OCI-LY7 (cell line): ENCODE results near the gene ABCA7. TPM values are rescaled to one million over a fixed set of nuclear protein-coding genes. Genes with fewer than 3 reads are reported as not detected.
A peak's percentile ranks its signal among the peaks of the same experiment; 100 is the strongest.

ENCODE experiments used
- BruUV-seq: library from RNA; stranded (reverse); fragments of 400-500 nt; replicated peaks from 2 replicates; lab custom pipeline; 2021; lab: Mats Ljungman, UMichigan
- CTCF ChIA-PET: fragments of 300-600 bp; sonication (Branson Sonifier 250); formaldehyde crosslinking; loops from one replicate; lab custom pipeline; 2022; ENCODE audit warnings: antibody characterized with exemption; ENCODE audit not compliant: unreplicated experiment; lab: Charles Lee
- POLR2A ChIA-PET: fragments of 300-600 bp; sonication (Branson Sonifier 250); formaldehyde crosslinking; loops from one replicate; lab custom pipeline; 2022; ENCODE audit warnings: antibody characterized with exemption; lab: Charles Lee
- DNase-seq: peaks from one replicate; pipeline ENCODE4 v3.0.0-alpha.2; 2015; ENCODE audit warnings: low spot score
- H2AFZ ChIP-seq: fragments of 200-600 bp; sonication (generic), shearing (Covaris generic); 2 replicates; pipeline ENCODE4 v1.6.1; 2014; ENCODE audit warnings: mild to moderate bottlenecking, antibody characterized with exemption, low read length, moderate library complexity
- H3K27ac ChIP-seq: fragments of 200-600 bp; sonication (generic); 2 replicates; pipeline ENCODE4 v1.5.1; 2014; ENCODE audit warnings: mixed run types, low read depth, mild to moderate bottlenecking, moderate library complexity, low read length, inconsistent platforms; ENCODE audit not compliant: poor library complexity, severe bottlenecking
- H3K36me3 ChIP-seq: fragments of 200-600 bp; sonication (generic); 2 replicates; pipeline ENCODE4 v1.6.1; 2014; ENCODE audit warnings: mild to moderate bottlenecking, antibody characterized with exemption, low read length, moderate library complexity, mixed read lengths; ENCODE audit not compliant: insufficient read depth
- H3K4me1 ChIP-seq: fragments of 200-600 bp; sonication (generic); 2 replicates; pipeline ENCODE4 v1.5.1; 2014; ENCODE audit warnings: mild to moderate bottlenecking, low read length; ENCODE audit not compliant: insufficient read depth, poor library complexity, severe bottlenecking
- H3K4me2 ChIP-seq: fragments of 200-600 bp; sonication (generic); 2 replicates; pipeline ENCODE4 v1.6.1; 2014; ENCODE audit warnings: mild to moderate bottlenecking, low read length
- H3K4me3 ChIP-seq: fragments of 200-600 bp; sonication (generic); 2 replicates; pipeline ENCODE4 v1.5.1; 2014; ENCODE audit warnings: mild to moderate bottlenecking, low read depth, low read length; ENCODE audit not compliant: poor library complexity, severe bottlenecking
- H3K79me2 ChIP-seq: fragments of 200-600 bp; sonication (generic); 2 replicates; pipeline ENCODE4 v1.6.1; 2016; ENCODE audit warnings: low read depth, mild to moderate bottlenecking, low read length, moderate library complexity, mixed read lengths; ENCODE audit not compliant: insufficient read depth
- H3K9me2 ChIP-seq: fragments of 200-600 bp; sonication (generic); 2 replicates; pipeline ENCODE4 v1.6.1; 2016; ENCODE audit warnings: mild to moderate bottlenecking, low read length, mixed read lengths; ENCODE audit not compliant: insufficient read depth
- H3K9me3 ChIP-seq: fragments of 200-600 bp; sonication (generic); 2 replicates; pipeline ENCODE4 v1.6.1; 2014; ENCODE audit warnings: mild to moderate bottlenecking, mixed run types, low read length, mixed read lengths
- H4K20me1 ChIP-seq: fragments of 200-600 bp; sonication (generic); 2 replicates; pipeline ENCODE4 v1.6.1; 2014; ENCODE audit warnings: mild to moderate bottlenecking, antibody characterized with exemption, low read length, moderate library complexity, mixed read lengths; ENCODE audit not compliant: insufficient read depth
- EZH2phosphoT487 ChIP-seq: fragments of 200-600 bp; sonication (generic); IDR thresholded peaks from 2 replicates; pipeline ENCODE4 v1.6.1; 2018; ENCODE audit warnings: low read depth, borderline replicate concordance, mild to moderate bottlenecking, mixed run types, antibody characterized with exemption, low read length, moderate library complexity, mixed read lengths
- intact Hi-C: fragments of 100-400 bp; cut with micrococcal nuclease; formaldehyde crosslinking; loops from one replicate; pipeline ENCODE4 v1.10.0; 2022; ENCODE audit not compliant: unreplicated experiment
- total RNA-seq, 2 experiments: library from RNA; depleted of rRNA in 1 of 2; stranded (reverse); fragments of >200 nt in 1 of 2; shearing (Covaris generic) in 1 of 2; gene quantifications; 2 replicates each; pipeline ENCODE4 v1.2.3, GENCODE V29; 2014 to 2022
- TF ChIP-seq, protein P1 (sequence below): fragments of 200-600 bp; sonication (generic); conservative IDR thresholded peaks from 2 replicates; pipeline ENCODE4 v1.5.1; 2014; ENCODE audit warnings: mild to moderate bottlenecking, antibody characterized with exemption, low read length, moderate library complexity, mixed read lengths

The ABCA7 gene
- total RNA-seq, 2 experiments from 2014 or later = 43.3 to 66.6 TPM

DNA sequence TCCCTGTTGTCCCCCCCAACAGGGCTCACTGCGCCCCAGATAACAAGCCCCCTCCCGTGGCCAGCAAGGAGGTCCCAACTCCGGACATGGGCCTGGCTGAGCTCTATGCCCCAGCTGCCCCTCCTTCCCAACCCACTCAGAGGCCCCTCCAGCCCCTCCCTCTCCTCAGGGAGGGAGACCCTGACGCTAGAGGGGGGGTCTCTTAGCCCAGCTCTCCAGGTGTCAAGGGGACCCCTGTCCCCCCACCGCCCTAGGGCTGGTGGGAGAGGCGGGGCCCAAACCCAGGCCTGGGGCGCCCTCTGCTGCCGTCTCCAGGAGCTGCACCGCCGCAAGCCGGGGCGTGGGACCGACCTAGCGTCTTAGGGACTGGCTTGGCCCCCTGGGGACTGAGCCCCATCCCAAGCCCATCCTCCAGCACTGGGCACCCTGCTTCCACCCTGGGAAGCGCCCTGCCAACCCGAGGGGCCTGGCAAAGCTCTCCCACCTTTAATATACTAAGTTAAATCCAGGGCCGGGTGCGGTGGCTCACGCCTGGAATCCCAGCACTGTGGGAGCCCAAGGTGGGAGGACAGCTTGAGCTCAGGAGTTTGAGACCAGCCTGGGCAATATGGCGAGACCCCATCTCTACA, 38.3 kb upstream of the ABCA7 start:
- Histone ChIP-seq H3K9me3 (no peaks in the 10 kb centered on the region), H3K4me3 (no peak overlapping the region), H3K9me2 (no peaks in the 10 kb centered on the region), H2AFZ (no peak overlapping the region), H3K36me3 (peaks cover 4% of the 10 kb centered on the region), H3K4me1 (no peaks in the 10 kb centered on the region), H3K27ac (no peak overlapping the region), H4K20me1 (no peaks in the 10 kb centered on the region), H3K79me2 (no peaks in the 10 kb centered on the region), H3K4me2 (no peak overlapping the region; the same call in 1 of the 2 replicates)
- DNase-seq = peak; percentile 64
- CTCF ChIA-PET = interaction anchor here (0.5 kb wide), 1 partner anchor 25 kb away, joined by 4 read pairs; no protein-coding TSS in a partner anchor
- no TSS peak for BruUV-seq
- intact Hi-C loops = loop anchor here (1.0 kb wide), 1 partner anchor 80 kb away; no protein-coding TSS in a partner anchor
- TF ChIP-seq EZH2phosphoT487 = no peak
- TF ChIP-seq, protein P1, sequence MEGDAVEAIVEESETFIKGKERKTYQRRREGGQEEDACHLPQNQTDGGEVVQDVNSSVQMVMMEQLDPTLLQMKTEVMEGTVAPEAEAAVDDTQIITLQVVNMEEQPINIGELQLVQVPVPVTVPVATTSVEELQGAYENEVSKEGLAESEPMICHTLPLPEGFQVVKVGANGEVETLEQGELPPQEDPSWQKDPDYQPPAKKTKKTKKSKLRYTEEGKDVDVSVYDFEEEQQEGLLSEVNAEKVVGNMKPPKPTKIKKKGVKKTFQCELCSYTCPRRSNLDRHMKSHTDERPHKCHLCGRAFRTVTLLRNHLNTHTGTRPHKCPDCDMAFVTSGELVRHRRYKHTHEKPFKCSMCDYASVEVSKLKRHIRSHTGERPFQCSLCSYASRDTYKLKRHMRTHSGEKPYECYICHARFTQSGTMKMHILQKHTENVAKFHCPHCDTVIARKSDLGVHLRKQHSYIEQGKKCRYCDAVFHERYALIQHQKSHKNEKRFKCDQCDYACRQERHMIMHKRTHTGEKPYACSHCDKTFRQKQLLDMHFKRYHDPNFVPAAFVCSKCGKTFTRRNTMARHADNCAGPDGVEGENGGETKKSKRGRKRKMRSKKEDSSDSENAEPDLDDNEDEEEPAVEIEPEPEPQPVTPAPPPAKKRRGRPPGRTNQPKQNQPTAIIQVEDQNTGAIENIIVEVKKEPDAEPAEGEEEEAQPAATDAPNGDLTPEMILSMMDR = peak; percentile 88
- POLR2A ChIA-PET = interaction anchor here (0.6 kb wide), 1 partner anchor 191 kb away, joined by 3 read pairs; no protein-coding TSS in a partner anchor

DNA sequence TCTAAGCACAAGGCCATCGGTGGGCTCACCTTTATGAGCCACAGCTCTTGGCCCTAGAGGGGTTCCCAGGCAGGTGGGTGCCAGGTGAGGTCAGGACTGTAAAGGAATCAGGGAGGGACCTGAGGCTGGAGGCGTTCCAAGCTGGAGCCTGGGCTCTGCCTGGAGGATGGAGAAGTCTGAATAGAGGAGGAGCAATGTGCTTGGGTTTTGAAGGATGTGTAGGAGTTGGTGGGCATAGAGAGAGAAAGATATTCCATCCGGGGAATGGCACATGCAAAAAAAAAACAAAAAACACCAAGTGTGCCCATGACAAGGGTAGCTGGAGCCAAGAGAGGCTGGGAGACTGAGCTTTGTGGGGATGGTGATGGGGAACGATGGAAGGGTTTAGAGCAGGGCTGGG, 37.3 kb upstream of the ABCA7 start:
- Histone ChIP-seq H3K79me2 (no peaks in the 10 kb centered on the region), H3K9me3 (no peaks in the 10 kb centered on the region), H3K4me3 (no peak overlapping the region), H3K9me2 (no peaks in the 10 kb centered on the region), H2AFZ (no peak overlapping the region), H4K20me1 (no peaks in the 10 kb centered on the region), H3K4me2 (no peak overlapping the region), H3K27ac (no peak overlapping the region), H3K36me3 (peaks cover 13% of the 10 kb centered on the region), H3K4me1 (no peaks in the 10 kb centered on the region)
- intact Hi-C loops = no loop called here
- DNase-seq = no peak
- BruUV-seq = no TSS peak
- TF ChIP-seq, protein P1 = no peak
- TF ChIP-seq EZH2phosphoT487 = no peak
- ChIA-PET CTCF (no interaction called here), POLR2A (interaction anchor here (0.5 to 0.7 kb wide), 2 partner anchors 15 to 238 kb away, joined by 3 read pairs; no protein-coding TSS in a partner anchor)

- Histone ChIP-seq H3K4me1 (no peaks in the 10 kb centered on the region), H3K79me2 (no peaks in the 10 kb centered on the region), H3K9me2 (no peaks in the 10 kb centered on the region), H4K20me1 (no peaks in the 10 kb centered on the region), H3K4me2 (no peak overlapping the region), H3K27ac (no peak overlapping the region), H3K36me3 (peaks cover 13% of the 10 kb centered on the region), H2AFZ (no peak overlapping the region), H3K4me3 (no peak overlapping the region), H3K9me3 (no peaks in the 10 kb centered on the region)
- ChIA-PET CTCF (no interaction called here), POLR2A (interaction anchor here (0.7 kb wide), 1 partner anchor 14 kb away, joined by 3 read pairs; no protein-coding TSS in a partner anchor)
- TF ChIP-seq EZH2phosphoT487 = no peak
- TF ChIP-seq, protein P1 = no peak
- intact Hi-C loops = no loop called here
- no TSS peak for BruUV-seq
- DNase-seq = no peak
Measured at GRCh38 chr19:1003283-1003682, 36.6 kb upstream of the ABCA7 start.
